HG02885 (cell line): ENCODE data around the gene CACNA2D3.
"Not testable (repeated sequence)": the region's sequence is repeated elsewhere in the genome, so short reads cannot be mapped to it uniquely, and the experiment has no call there.

ENCODE experiments used
- ATAC-seq: cut with Tn5 transposase; IDR thresholded peaks from one replicate; pipeline ENCODE4 v1.9.1; 2021; ENCODE audit warnings: mild to moderate bottlenecking; ENCODE audit not compliant: unreplicated experiment, poor library complexity

Gene CACNA2D3

DNA sequence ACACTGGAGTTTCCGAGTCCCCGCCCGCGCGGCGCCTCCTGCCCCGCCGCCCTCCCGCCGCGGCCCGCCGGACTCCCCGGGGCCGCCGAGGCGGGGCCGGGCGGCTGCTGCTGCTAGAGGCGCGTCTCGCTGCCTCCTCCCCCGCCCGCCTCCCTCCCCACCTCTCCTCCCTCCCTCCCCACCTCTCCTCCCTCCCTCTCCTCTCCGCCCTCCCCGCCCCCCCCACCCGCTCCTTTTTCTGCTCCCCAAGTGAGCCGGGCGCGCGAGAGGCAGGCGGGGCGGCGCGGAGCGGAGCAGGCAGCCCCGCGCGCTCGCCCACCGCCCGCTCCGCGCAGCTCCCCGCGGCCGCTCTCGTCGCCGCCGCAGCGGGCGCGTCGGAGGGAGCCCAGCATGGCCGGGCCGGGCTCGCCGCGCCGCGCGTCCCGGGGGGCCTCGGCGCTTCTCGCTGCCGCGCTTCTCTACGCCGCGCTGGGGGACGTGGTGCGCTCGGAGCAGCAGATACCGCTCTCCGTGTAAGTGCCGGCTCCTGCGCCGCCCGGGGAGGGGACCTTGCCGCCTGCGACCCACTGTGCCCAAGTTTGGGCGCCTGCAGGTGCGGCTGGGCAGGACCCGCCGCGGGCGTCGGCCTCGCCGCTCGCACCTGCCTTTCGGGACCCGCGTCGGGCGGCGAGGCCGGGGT is at the start of gene CACNA2D3:
TSS of gene CACNA2D3 (plus strand) at position 229 of the 679 bp plus-strand sequence.
- ATAC-seq, result peak; percentile 40

DNA sequence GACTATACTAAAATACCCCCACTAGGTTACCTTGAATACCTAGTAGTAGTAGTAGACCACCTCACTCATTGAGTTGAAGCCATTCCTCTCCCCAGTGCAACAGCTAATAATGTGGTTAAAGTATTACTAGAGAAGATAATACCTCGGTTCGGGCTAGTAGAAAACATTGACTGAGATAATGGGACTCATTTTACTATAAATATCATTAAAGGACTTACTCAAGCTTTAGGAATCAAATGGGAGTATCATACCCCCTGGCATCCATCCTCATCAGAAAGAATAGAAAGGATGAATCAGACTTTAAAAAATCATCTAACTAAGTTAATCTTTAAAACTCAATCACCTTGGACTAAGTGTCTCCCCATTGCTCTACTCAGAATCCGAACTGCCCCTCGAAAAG is 49.0 kb upstream of the CACNA2D3 start:
- no peak for ATAC-seq

DNA sequence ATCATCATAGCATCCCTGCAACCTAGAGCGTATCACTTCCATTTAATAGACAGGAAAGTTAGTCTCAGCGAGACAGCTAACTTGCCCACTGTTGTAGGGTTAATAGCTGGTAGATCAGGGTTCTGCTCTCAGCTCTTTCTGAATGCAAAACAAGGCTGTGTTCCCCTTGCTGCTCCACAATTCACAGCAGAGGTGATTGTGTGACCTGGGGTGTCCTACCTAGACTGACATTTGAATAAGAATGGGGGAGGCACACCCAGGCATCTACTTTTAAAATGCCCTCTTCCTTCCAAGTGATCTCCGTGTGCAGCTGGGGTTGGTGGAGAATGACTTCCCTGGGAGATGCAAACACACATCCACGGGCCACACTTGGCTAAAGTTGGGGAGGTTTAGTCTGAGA is 43.0 kb upstream of the CACNA2D3 start:
- ATAC-seq, result no peak

DNA sequence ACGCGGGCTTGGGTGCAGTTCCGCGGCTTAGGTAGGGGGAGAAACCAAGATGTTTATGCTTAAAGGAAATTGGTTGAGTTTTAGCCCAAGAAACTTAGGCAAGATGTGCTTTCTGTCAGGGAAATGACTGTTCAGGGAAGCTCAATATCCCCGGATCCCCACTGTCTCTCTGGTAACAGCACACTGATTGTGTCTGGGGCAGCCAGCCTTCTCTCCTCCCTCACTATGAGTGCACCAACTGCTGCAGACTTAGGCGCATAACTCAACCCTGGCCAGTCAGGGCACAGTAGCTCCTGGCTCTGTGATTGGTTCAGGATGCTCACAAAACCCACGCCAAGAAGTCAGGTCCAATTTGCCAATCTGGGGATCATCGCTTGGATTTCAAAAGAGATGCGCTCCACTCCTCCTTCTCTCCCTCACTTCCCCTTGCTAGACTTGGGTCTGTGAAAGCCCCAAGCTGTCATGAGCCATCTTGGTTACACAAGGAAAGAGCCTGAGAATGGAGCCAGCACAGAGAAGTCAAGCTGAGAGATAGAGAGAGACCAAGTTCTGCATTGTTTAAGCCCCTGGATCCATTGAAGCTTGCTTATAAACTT is 42.5 kb upstream of the CACNA2D3 start:
- ATAC-seq, result no peak

DNA sequence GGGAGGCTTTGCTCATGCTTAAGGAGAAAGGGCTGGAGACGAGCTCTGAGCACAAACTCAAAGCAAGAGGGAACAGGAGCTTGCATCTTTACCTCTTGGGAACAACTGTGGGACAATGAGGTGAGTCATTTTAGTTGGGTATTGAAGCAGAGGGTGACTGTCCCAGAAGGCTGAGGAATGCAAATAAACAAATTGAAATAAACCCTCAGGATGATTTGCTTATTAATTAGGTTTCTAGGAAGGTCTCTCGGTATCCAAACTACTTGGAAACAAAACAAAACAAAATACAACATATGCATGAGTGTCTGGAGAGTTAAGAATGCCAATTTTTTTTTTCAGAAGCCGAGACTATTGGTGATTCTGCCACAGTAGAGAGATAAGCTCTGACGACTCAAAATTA is 38.4 kb upstream of the CACNA2D3 start:
- ATAC-seq, result no peak

DNA sequence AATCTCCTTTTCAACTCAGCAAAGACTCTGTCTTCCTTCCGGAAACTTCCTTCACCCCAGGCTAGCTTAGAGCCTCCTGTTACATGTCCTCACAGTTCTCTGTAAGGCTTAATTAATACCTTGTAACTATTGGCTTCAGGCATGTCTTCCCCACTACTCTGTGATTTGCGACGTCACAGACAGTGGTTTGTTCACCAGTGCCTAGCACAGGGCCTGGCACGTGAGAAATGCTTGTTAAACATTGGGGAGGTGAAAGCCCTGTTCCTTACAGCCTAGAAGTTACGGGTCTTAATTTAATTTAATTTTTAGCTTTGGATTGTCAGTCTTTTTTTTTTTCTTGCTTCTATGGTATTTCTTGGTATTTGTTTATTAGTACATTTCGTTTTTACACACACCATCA is 36.4 kb upstream of the CACNA2D3 start:
- ATAC-seq, result no peak

DNA sequence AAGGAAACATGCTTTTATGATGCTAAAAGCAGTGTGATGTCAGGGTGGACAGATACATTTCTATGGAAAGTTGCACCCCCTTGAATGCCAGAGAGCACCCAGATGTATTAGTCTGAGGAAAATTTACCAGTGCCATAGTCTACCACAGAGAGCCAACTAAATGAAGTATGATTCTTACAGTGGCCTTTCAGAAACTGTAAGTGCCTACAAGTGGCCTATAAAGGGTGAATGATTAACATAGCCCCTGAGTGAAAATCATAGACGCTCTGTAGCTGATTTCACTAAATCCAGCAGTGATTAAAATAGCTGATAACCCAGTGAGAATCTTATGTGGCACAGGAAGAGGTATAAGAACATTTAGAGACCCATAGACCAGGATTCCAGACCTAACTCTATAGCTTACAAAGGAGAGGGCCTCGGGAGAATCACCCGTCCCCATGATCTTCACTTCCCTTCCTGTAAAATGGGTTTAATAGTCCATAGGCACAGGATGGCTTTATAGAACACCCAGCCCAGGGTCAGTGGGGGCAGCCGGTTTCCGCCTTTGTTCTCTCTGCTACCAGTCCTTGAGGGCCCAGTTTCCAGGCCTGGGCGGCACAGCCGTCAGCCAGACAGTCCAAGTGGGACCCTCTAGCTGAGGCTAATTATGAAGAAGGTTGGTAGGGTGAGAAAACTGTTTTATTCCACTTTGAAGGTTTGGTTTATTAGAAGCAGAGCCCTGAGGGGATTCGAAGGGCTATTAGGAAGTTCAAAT is 35.5 kb upstream of the CACNA2D3 start:
- no peak for ATAC-seq

DNA sequence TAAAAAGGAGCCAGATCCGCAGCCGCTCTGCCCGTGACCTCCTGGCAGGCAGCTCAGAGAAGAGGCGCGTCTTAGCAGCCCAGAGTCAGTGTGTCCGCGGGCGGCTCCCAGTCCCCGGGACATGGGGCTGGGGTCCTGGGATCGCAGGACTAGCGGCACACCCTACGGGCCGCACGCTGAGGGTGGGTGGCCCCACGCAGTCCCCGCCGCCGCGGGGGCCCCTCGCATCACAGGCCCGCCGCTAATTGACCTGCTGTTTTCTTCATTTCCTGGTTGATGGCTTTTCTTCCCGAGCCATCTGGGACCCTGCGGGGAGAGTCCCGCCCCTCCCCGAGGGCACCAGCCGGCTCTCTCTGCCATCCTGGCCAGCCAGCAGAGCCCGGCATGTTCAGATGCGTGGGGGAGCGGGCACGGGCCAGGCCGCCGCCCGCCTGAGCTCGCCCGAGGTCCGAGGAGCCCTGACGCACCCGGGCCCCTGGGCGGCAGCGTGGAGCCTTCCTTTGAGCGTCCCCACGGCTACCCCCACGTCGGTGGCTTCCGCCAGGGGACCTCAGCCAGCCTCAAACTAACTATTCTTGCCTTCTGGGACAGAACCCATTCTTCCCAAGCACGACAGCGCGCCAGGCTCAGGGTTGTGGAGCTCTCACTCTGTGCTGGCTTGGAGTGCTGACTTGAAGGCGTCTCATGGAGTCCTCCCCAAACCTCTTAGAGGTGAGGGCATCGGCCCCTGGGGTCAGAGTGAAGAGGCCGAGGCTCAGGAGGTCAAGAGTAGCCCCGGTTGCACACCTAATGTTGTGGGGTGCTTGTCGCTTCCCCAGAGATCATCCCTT is 34.6 kb upstream of the CACNA2D3 start:
- no peak for ATAC-seq

DNA sequence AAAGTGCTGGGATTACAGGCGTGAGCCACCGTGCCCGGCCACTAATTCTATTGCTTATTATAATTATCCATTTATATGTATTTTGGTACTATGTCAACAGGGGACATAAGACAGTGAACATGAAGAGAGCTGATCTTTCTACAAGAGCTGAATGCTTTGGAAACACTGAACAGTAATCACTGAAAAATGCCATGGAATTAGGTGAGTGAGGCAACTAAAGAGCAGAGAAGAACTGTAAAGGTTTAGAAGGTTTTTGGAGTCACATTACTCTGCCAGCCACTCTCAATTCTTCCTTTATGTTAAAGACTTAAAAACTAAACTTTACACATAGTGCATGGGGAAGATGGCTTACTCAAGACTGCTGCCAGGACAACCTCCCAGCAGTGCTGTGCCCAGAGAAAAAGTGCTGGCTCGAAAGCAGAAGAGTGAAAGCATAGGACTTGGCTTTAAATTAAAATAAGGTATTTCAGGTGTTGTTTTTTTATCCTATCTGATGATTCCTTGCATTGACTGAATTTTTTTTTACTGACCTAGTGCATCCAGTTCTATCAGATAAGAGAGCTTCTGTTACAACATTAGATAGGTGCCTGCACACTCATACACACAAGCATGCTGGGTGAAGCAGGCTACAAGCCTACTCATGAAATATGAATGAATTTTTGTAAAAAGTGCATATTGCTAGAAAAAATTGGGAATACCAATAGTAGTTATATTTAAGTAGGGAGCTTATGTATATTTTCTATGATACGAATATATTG is 28.7 kb upstream of the CACNA2D3 start:
- no peak for ATAC-seq

DNA sequence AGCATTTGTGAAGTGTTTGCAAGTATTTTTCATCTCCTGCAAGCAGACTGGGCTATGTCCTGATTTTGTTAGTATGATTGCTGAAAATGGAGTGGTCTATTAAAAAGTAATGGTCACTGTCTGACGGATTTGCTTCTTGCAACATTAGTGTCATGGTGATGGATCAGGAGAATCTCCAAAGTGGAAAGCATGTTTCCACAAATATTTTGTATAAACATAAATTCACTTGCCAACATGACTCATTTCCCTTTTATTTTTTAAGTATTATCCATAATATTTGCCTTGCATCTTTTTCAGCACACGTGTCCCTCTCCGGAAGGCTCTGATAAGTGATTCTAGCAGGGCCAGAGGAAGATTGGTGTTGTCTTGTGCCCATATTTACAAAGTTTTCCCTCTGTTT is 27.4 kb upstream of the CACNA2D3 start:
- no peak for ATAC-seq

DNA sequence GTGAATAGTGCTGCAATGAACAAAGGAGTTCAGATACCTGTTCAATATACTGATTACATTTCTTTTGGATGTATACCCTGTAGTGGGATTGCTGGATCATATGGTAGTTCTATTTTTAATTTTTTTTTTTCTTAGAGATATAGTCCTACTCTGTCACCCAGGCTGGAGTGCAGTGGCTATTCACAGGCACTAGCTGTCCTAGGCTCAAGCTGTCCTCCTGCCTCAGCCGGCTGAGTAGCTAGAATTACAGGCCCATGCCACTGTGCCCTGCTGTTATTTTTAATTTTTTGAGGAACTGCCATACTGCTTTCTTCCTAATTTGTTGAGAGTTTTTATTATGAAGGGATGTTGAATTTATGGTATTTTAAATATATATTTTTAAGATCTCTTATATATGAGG is 23.0 kb upstream of the CACNA2D3 start:
- ATAC-seq, result no peak

DNA sequence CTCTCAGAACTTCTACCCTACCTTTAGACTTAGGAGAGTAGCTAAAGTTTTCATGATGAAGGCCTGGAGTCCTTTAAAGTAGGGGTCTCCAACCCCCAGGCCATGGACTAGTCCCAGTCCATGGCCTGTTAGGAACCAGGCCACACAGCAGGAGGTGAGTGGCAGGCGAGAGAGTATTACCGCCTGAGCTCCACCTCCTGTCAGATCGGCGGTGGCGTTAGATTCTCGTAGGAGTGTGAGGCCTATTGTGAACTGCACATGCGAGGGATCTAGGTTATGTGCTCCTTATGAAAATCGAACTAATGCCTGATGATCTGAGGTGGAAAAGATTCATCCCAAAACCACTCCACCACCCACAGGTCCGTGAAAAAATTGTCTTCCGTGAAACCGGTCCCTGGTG is 18.3 kb upstream of the CACNA2D3 start:
- ATAC-seq, result no peak

DNA sequence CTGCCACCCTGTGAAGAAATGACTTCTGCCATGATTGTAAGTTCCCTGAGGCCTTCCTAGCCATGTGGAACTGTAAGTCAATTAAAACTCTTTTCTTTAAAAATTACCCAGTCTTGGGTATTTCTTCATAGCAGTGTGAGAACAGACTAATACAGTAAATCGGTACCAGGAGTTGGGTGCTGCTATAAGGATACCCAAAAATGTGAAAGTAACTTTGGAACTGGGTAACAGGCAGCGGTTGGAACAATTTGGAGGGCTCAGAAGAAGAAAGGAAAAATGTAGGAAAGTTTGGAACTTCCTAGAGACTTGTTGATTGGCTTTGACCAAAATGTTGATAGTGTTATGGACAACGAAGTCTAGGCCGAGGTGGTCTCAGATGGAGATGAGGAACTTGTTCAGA is 6.2 kb upstream of the CACNA2D3 start:
- not testable (repeated sequence) for ATAC-seq

DNA sequence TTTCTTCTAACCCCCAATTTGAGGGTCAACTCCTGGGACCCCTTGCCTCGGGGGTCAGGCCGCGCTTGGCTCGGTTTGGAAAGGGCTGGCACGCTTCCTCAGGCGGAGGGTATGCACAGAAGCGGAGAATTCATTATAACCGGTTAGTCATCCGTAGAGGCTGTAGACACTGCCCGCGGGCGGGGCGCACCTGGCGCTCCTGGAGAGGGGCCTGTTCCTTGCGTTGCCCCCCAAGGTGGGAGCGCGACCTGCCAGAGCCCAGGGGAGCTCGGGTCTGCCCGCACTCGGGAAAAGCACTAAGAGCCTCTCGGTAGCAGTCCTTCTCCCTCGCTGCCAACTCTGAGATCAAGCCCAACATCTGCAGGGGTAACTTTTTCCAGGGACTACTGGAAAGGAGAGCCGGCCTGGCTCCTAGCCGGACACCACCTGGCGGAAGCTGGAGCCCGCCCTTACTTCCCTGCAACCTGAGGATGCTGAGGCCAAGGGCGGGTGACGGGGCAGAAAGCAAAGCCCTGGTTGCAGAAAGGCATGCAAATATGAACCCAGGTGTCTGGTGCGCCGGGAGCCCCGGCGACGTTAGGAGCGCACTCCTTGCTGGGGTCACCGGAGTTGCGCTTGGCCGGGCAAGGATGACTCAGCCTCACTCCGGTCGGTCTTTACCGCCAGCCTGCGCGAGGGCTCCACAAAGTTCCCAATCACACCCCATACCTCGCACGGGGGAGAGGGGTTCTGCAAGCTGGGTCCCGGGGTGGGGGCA is 1.5 kb upstream of the CACNA2D3 start:
- ATAC-seq, result peak; percentile 68

DNA sequence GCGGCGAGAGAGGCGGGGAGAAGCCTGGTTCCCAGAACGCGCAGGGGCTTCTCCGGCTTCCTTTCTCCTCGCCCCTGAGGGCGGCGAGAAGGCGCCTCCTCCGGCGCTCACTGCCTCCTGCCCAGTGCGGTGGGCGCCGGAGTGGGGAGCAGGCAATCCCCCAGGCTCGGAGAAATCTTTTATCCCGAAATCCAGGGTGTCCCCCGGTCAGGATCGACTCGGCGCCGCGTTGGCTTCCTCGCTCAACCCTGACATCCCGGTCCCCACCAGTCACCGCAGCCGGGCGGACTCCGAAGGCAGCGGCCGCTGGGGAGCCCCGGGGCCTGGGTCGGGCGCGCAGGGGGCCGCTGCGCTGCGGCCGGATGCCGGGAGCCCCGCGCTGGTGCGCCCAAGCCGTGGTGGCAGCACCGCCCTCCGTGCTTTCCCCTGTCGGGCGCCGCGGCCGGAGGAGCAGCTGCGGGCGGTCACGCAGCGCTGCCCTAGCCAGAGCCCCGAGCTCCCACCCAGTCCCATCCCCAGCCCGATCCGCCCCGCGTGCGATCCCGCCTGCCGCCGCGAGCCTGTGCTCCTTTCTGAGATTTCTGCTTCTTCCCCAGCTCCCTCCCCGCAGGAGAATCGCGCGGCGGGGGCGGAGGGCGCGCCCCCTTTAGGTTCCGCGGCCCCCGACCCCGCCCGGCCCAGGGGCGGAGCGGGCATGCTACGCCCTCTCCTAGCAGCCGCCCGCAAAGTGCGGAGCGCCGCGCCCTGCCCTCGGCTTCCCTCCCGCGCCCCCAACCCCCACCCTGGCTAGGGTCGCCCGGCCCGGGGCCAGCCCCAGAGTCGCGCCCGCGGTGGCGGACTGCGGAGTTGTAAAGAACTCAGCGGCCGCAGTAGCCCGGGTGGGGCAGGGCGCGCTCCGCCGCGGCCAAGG is 683 bp upstream of the CACNA2D3 start:
- ATAC-seq, result peak; percentile 29

DNA sequence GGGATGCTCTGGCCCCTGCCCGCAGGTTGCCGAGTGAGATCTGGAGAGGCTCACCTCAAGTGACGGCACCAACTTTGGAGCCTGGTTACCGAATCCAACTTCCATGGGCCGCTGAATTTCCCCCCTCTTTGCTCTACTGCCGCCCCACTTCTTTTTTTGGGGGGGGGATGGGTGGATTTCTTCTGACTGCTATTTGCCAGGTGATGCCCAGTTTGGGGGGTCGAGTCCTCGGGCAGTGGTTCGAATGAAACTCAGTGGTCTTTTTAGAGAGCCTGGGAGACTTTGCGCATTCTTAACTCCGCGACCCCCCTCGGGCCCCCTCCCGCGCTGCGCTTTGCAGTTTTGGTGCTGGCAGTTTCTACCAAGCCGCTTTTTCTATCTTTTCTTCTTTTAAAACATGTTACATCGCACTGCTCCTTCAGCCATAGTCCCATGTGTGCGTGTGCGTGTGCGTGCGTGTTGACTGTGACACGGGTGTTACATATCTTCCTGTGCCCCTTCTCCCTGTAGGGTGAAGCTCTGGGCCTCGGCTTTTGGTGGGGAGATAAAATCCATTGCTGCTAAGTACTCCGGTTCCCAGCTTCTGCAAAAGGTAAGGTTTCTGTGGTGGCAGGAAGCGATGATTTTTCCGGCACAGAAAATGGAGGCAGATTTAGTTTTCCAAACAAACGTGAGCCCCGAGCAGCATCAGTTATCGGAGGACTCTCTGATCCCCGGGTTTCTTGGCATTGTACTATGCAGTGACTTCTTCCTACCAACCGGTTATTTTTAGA is 837 bp downstream of the CACNA2D3 start:
- no peak for ATAC-seq

DNA sequence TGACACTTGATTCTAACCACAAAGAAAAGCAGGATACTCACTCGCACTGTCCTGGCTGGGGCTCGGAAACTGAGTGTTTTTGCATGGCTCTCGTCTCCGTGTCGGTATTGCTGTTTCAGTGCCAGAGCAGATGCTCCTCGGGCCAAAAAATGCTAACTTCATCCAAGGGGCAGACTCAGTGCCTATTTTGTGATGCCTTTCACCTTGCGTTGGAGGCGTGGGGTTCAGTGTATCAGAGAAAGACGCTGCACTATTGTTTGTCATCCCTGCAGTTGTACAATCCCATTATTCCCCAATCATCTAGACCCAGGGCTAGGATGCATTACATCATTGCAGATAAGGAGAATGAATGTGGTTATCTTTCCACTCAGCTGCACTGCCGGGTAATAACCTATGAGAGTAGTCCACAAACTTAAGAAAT is 1.4 kb downstream of the CACNA2D3 start:
- ATAC-seq, result no peak

DNA sequence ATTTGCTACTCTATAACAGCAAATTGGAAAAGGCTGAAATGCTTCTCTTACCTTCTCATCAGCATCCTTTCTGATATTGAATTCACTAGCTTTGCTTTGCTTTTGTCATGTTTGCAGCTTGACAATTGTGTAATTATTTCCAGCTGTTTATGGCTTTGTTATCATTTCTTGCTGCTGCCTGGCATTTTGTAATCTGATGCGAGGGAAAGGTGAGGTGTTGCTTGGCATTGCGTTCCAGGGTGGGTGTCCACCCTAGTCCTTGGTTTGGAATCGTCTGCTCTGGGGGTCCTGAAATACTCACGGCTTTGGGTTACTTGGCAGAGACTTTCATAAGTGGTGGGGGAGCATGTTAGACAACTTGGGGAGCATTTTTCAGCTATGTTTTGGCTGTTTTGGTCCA is 2.9 kb downstream of the CACNA2D3 start:
- no peak for ATAC-seq
